Sigmoid colon (tissue), 4 donors: ENCODE measurements around the gene GTPBP3.

Source experiments
- EP300 ChIP-seq, 4 donors: sonication (generic); formaldehyde crosslinking; IDR thresholded peaks; one replicate each; pipeline ENCODE4 v1.6.1; 2017; ENCODE audit warnings: antibody characterized with exemption in 4 of 4
- POLR2A ChIP-seq, 2 donors: fragments of 450-650 bp; IDR thresholded peaks; one replicate each; pipeline ENCODE4 v1.6.1; 2016; ENCODE audit warnings: antibody characterized with exemption in 2 of 2, mild to moderate bottlenecking in 2 of 2, moderate library complexity in 2 of 2
- TF ChIP-seq, protein P1 (sequence below), 4 experiments: fragments of 450-650 bp in 3 of 4; fragments of 200-600 bp in 1 of 4; IDR thresholded peaks; one replicate each; pipeline ENCODE4 v1.5.1; 2016 to 2019; ENCODE audit warnings: antibody characterized with exemption in 4 of 4, mild to moderate bottlenecking in 3 of 4, moderate library complexity in 2 of 4

DNA sequence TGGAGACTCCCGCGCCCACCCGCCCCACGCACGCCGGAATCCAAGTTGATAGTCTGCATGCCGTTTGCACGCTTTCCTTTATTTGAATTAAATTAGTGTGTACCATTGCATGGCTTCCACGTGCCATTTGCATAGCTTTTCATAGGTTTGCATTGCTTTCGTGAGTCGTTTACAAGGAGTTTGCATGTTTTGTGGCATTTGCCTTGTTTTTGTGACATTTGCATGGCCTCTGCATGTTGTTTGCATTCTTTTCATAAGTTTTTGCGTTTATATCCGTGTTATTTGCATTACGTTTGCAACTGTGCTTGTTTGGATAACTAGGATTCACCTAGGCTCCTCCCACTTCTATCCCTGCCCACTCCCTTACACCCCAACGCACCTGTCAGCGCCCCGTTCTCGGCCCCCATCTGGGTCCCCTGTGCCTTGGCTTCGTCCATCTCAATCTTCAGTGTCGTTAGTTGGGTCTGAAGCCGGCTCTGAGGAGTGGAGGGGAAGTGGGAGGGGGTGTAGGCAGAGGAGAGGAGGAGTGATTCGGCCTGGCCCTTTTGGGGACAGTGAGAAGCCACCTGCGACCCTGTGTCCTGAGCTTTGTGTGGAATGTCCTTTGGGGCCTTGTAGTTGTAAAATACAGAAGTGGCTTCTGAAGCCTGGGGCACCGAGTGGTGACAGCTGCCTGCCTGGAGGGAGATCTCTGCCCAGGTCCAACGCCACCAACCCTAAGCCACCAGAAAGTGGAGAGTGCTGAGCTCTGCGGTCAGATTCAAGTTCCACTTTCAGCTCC lies 54.2 kb downstream of the GTPBP3 start:
- TF ChIP-seq, protein P1, sequence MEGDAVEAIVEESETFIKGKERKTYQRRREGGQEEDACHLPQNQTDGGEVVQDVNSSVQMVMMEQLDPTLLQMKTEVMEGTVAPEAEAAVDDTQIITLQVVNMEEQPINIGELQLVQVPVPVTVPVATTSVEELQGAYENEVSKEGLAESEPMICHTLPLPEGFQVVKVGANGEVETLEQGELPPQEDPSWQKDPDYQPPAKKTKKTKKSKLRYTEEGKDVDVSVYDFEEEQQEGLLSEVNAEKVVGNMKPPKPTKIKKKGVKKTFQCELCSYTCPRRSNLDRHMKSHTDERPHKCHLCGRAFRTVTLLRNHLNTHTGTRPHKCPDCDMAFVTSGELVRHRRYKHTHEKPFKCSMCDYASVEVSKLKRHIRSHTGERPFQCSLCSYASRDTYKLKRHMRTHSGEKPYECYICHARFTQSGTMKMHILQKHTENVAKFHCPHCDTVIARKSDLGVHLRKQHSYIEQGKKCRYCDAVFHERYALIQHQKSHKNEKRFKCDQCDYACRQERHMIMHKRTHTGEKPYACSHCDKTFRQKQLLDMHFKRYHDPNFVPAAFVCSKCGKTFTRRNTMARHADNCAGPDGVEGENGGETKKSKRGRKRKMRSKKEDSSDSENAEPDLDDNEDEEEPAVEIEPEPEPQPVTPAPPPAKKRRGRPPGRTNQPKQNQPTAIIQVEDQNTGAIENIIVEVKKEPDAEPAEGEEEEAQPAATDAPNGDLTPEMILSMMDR (IDR thresholded peaks at IDR 0.05): peak in 1 of 4 experiments; percentile 27
- TF ChIP-seq EP300 (IDR thresholded peaks at IDR 0.05): no peak
- no peak for TF ChIP-seq POLR2A (IDR thresholded peaks at IDR 0.05)
